Ecto neural progenitor cell (in vitro differentiated cells): ENCODE measurements around the gene ATN1.

Source experiments
- DNase-seq: peaks from one replicate; pipeline ENCODE4 v3.0.0-alpha.2; 2018; ENCODE audit warnings: low spot score

The ATN1 gene

GRCh38 chr12:6944381-6945186, 16.8 kb downstream of the ATN1 start:
- DNase-seq: peak; percentile 96

- DNase-seq: no peak
Observed at GRCh38 chr12:6945613-6946012, 17.9 kb downstream of the ATN1 start.

- peak; percentile 87 for DNase-seq
Observed at GRCh38 chr12:6946033-6946919, 18.5 kb downstream of the ATN1 start.

GRCh38 chr12:6946920-6947374, 19.2 kb downstream of the ATN1 start:
- DNase-seq: no peak

- no peak for DNase-seq
Observed at GRCh38 chr12:6947615-6948014, 19.9 kb downstream of the ATN1 start.

- DNase-seq: no peak
Observed at GRCh38 chr12:6948873-6949594, 21.3 kb downstream of the ATN1 start.

- DNase-seq: no peak
Observed at GRCh38 chr12:6950401-6950801, 22.6 kb downstream of the ATN1 start.

- DNase-seq: no peak
Observed at GRCh38 chr12:6950811-6951540, 23.2 kb downstream of the ATN1 start, which contains the start of gene PTPN6. Gene PTPN6 (plus strand): TSS chr12:6951356. CDS start chr12:6951513, 157 bp downstream.

- no peak for DNase-seq
Observed at GRCh38 chr12:6951551-6952120, 23.9 kb downstream of the ATN1 start.

- no peak for DNase-seq
Observed at GRCh38 chr12:6952121-6952862, 24.5 kb downstream of the ATN1 start.

GRCh38 chr12:6952863-6953441, 25.2 kb downstream of the ATN1 start:
- no peak for DNase-seq

GRCh38 chr12:6953442-6954315, 25.9 kb downstream of the ATN1 start:
- DNase-seq: no peak

GRCh38 chr12:6954316-6955107, 26.8 kb downstream of the ATN1 start:
- DNase-seq: no peak

GRCh38 chr12:6955108-6956020, 27.6 kb downstream of the ATN1 start:
- DNase-seq: no peak

- DNase-seq: no peak
Observed at GRCh38 chr12:6956021-6956727, 28.4 kb downstream of the ATN1 start.

- DNase-seq: no peak
Observed at GRCh38 chr12:6957151-6957701, 29.5 kb downstream of the ATN1 start.
